SIG-M5 treated with dmso at 0.1 percent for 504 hours (cell line): Measurements from ENCODE around the gene KIF26A.

ENCODE experiments used
- DNase-seq: peaks from one replicate; lab custom pipeline; 2025; ENCODE audit not compliant: unreplicated experiment; lab: John Stamatoyannopoulos, UW

The KIF26A gene

GRCh38 chr14:104138098-104138717, at the start of gene KIF26A:
KIF26A (plus strand) TSS chr14:104138587; CDS start chr14:104138723, 136 bp downstream.
- DNase-seq: peak; percentile 31

GRCh38 chr14:104090071-104090748, 48.2 kb upstream of the KIF26A start:
- DNase-seq: no peak

DNA sequence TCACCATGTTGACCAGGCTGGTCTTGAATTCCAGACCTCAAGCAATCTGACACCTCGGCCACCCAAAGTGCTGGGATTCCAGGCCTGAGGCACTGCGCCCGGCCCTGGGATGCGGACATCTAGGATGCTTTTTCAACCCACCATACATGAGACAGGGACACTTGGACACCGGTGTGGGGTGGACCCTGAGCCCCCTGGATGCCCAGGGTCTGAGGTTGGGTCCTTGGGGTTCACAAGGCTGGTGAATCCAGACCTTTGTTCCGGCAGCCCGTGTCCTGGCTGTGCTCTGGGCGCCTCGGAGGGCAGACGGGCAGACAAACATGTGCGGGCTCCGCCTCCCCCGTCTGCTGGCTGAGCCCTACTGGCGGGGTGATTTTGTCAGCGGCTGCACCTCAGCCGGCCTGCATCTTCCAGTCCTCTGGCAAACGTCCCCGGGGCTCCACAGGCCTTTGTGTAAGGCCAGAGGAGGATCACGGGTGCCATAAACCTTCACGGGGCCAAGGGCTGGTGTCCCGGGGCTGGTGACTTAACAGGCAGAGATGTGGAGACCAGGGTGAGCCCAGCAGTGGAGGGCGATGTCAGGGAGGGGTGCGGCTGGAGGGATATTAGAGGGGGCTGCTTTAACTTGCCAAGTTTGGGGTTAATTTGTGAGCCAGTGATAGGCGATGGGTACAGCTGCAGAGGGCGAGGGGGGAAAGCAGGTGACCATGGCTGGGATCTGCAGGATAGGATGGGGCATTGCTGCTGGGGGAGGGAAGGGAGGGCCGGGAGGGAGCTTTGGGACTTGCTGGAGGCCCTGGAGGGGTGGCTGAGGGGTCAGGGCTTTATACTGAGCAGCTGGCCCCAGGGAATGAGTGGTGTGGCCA, 47.1 kb upstream of the KIF26A start:
- DNase-seq: no peak

DNA sequence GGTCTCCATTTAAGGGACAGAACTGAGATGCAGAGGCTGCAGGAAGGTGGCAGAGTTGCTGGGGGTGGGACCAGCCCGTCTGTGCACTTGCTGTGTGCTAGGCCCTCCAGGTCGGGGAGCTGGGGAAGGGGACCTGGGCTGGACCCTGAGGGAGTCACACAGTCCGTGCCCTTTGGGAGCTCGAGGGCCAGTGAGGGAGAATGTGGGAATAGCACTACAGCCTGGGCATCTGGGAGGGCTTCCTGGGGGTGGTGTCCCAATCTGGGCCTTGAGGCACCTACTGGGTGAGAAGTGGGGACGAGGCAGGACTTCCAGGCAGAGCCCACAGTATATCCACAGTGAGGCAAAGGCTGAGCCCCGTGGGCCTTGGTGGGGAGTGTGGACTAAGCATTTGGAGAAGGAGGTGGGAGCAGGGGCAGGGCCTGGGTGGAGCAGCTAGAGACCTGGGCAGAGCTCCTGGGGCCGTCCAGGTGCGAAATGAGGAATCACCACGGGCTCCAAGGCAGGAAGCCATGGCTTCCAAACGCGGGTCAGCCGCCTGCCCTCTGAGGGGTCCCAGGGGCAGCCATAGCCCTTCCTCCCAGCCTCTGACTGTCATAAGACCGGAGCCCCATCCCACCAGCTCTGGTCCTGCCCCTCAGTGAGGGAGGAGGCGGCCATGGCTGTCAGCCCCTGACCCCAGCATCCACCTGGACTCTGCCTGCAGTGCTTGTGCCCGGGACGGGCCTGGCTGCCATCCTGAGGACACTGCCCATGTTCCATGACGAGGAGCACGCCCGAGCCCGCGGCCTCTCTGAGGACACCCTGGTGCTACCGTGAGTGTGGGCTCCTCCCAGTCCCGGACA, 46.2 kb upstream of the KIF26A start:
- no peak for DNase-seq

DNA sequence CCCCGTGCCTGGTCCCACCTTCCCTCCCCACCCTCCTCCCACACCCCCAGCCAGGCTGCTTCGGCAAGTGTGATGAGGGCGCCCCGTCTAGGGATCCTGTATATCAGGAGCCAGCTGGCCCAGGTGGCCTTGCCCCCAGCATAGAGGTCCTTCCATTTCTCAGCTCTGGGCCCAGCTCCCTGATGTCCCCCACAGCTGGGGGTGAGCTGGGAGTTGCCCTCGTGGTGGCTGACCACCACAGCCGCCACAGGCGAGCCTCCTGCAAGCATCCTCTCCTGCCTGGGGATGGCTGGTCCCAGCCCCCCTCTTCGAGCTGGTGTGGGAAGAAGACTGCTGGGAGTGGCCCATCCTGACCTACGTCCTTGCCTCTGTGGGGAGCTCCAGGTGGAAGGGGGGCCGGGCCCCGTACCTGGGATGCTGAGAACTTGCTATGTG, 45.4 kb upstream of the KIF26A start:
- DNase-seq: no peak

GRCh38 chr14:104093366-104094055, 44.9 kb upstream of the KIF26A start:
- DNase-seq: no peak

DNA sequence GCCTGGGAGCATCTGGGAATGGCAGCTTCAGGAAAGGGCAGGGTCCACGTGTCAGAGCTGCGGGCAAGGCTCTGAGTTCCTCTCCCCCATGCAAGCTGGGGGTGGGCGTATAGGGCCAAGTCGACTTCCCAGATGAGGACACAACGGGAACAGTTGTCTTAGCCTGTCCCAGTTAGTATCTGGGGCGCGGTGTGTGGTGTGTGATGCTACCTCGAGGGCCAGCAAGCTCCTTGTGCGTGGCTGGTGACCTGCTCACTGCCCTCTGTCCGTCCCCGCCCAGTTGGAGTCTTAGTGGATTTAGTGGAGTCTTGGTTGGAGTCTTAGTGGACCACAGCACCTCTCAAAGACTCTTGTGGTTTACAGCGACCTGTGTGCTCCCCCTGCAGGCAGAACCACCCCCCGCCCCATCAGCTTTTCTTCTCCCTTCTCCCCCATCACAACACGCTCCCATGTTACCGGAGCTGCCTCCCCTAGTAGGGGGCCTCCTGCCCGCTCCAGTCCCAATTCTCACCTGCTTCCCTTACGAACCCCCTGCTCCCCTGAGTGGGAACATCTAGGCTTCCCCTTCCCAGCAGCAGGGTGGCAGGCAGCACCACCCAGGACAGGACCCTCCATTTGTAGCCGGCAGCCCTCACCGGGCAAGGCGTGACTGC, 44.2 kb upstream of the KIF26A start:
- DNase-seq: no peak

- DNase-seq: peak; percentile 39
Measured at GRCh38 chr14:104094709-104095425, 43.5 kb upstream of the KIF26A start.

DNA sequence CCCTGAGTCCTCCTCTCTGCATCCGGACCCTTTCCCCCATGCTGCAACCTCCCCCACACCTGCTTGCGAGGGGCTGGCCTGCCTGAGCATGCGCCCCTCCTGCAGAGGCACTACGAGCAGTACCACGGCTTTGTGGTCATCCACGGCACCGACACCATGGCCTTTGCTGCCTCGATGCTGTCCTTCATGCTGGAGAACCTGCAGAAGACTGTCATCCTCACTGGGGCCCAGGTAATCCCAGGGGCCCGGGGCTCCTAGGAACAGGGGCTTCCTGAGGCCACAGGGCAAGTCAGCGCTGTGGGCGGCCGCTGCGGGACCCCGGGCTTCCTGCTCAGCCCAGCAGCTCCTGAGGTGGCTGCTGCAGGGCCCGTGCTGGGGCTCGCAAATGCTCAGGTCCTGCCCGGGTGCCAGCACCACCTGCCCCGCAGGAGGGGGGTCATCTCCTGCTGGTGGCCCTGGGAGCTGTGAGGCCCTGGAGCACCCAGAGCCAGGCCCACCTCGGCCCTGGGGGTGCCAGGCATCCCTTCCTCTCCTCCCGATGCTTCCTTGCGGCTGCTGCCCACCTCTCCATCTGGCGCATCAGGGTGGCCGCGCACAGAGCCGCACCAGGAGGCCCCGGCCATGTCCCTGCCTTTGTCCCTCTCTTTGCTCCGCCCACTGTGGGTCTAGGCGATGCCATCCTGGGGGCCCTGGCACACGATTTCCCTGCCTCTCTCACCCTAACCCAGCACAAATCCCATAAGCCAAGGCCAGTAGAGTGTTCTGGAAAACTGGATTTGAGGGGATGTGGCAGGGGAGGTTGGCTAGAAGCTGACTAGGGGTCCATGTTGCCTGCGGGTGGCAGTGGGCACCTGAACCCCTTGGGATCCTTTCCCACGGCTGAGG, 42.7 kb upstream of the KIF26A start:
- DNase-seq: no peak

DNA sequence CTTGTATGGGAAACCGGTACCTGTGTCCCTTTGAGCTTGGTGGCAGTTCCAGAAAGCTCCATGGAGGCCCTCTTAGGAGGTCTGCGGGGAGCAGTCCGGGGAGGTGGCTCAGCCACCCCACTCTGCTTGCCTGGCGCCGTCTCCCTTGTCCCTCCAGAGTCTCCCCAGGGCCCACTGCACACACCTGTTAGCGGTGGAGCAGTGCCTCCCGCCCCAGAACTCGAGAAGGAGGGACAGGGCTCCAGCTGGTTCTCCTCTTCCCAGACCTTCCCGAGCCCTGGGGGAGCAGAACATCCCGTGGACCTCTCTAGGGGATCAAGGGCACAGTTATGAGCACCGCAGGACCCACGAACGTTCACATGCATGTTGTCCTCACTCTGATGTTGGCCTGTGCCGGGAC, 42.1 kb upstream of the KIF26A start:
- no peak for DNase-seq

DNA sequence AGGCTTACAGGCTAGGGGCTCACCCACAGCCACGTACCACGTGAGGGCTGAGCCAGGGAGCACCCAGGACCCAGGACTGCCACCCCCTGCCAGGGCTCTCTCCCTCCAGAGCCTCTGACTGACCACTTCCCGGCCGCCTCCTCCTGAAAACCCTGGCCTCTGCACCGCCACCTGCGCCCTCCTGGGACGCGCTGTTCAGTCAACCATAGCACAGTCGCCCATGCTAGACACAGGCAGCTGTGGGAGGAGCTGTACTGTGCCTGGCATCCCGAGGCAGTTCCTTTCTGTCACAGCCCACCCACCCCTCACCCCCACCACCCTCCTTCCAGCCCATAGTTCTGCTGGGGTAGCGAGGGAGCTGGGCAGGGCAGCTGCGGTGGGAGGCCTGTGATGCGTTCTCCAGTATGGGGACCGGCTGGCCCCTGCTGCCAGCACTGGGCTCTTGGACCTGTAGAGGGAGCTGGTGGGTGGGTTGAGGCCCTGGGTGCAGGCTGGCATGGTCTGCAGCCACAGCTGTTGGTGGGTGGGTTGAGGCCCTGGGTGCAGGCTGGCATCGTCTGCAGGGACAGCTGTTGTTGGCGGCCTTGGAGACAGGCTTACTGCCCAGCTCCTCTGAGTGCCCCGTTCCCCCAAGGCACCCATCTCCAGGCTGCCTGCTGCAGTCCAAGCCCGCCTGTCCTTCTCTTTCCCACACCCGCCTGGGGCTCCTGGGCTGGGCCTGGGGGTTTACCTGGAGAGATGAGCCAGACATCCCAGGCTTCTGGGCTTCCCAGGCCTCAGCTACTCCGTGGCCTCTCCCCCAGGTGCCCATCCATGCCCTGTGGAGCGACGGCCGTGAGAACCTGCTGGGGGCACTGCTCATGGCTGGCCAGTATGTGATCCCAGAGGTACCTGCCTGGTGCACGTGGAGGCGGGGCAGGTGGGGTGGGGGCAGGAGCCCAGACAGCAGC, 41.4 kb upstream of the KIF26A start:
- DNase-seq: no peak

DNA sequence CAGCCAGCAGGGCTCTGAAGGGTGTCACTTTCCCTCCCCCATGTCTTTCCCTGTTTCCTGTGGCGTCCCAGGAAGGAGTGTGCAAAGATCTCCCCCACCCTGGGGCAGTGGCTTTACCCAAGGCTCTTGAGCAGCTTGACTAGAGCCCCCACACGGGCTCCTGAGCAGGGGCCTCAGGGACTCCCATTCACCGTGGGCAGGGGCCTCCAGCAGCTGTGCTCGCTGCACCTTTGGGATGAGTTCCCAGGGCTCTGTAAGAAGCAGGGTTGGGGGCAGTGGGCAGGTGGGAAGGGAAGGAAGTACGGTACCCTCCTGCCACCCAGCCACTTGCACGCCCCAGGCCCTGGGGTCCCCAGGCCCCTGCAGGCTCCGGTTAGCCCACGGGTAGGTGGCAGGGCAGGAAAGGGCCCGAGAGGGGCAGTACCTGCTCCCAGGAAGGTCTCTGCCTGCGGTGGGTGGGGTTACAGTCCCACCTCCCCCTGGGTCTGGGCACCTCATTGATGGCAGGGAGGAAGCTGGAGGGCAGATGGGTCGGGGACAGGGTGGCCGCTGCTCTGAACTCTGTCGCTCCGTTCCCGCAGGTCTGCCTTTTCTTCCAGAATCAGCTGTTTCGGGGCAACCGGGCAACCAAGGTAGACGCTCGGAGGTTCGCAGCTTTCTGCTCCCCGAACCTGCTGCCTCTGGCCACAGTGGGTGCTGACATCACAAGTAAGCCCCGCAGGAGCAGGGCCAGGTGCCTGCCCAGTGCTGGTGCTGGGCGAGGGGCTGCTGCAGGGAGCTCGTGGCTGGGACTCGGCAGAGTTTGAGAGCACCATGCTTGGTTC, 39.9 kb upstream of the KIF26A start:
- DNase-seq: no peak

DNA sequence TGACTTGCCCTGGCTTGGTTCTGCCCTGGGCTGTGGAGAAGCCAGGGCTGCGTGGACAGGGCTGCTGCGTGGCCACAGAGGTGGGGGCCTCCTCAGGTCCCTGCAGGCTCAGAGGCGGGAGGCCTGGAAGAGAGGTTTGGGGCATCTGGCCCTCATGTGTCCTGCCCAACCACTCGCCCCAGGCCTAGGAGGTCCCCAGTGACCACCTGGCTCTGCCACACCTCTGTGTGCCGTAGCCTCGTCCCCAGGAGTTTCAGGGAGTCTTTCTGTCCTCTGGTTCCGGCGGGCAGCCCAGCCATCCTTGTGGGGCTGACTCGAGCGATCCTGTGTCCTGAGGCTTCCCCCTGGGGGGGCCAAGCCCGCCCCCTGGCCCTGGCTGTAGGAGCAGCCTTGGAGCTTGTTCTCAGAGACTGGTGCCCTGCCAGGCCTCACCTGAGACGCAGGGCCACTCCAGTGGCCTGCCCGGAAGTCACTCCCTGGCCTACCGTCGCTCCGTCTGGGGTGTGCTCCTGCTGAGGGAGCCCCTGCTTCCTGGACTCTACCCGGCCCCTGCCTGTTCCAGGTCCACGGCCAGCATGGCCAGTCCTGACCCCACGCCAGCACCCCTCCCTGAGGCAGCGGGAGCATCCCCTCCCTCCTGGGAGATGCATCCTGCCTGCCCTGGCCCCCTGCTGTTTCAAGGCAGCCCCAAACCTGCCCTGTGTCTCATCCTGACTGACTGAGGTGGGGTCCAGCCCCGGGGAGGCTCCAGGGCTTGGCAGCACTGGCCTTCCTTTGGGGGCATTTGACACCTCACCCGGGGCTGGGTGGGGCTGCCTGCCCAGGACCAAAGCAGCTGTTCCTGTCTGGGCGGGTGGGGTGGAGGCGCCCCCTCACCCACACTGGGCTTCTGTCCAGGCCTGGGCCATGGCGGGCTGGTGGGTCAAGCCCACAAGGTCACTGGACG, 39.0 kb upstream of the KIF26A start:
- no peak for DNase-seq

DNA sequence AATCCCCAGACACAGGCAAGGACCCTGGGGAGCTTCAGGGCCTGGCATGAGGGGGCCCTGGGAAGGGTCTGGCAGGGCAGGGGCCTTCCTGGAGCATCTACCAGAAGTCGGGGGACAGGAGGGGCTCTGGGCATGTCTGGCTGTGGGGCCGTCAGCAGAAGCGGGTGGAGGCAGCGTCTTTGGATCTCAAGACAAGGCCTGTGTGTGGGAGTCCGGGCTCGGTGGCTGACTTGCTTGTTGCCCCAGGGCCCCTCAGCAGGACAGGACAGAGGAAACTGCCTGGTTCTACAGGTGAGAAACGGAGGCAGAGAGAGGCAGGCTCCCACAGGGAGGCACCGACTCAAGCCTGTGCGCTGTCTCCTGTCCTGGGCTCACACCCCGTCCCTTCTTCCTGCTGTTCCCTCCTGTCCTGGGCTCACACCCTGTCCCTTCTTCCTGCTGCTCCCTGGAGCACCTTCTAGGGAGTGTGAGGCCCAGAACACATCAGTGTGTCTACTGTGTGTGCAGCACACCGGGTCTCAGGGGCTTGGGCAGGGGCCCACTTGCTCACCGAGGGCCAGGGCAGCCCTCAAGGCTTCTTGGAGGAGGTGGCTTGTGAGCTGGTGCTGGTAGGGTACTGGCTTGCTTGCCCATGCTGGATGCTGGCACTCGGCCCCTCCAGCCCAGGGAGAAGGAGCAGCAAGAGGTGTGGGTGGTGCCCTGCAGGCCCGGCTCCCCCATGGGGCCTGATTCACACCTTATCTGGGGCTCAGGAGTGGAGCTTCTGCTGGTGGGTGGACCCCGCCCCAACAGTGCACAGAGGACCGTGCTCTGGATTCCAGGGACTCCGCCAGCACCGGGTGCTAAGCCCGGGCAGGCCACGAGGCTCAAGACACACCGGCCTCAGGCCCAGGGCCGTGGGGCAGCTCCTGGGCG, 38.0 kb upstream of the KIF26A start:
- no peak for DNase-seq
